ENCODE measurements around the gene SAA4.
A peak's percentile ranks its signal among the peaks of the same experiment; 100 is the strongest.
"Not testable (repeated sequence)": the region's sequence is repeated elsewhere in the genome, so short reads cannot be mapped to it uniquely, and the experiment has no call there.

SAA4 gene

GRCh38 chr11:18253778-18254338 is 17.3 kb upstream of the SAA4 start:
- DNase-seq (ENCODE audit: low spot score) = no peak
- TF ChIP-seq CTCF (IDR thresholded peaks at IDR 0.05; ENCODE audit: extremely low read depth, missing control alignments) = no peak

GRCh38 chr11:18253233-18253632 is 16.6 kb upstream of the SAA4 start:
- no peak for TF ChIP-seq CTCF (IDR thresholded peaks at IDR 0.05; ENCODE audit: extremely low read depth, missing control alignments)
- no peak for DNase-seq (ENCODE audit: low spot score)

GRCh38 chr11:18248561-18248960 is 12.0 kb upstream of the SAA4 start, which contains the start of gene SAA2:
Gene SAA2, minus strand, starts transcription at chr11:18248668. Its CDS starts 657 bp downstream, at chr11:18248011.
- no peak for TF ChIP-seq CTCF (IDR thresholded peaks at IDR 0.05; ENCODE audit: extremely low read depth, missing control alignments)
- no peak for DNase-seq (ENCODE audit: low spot score)

- not testable (repeated sequence) for DNase-seq (ENCODE audit: low spot score)
Measured at GRCh38 chr11:18247191-18247581, 10.6 kb upstream of the SAA4 start.

DNA sequence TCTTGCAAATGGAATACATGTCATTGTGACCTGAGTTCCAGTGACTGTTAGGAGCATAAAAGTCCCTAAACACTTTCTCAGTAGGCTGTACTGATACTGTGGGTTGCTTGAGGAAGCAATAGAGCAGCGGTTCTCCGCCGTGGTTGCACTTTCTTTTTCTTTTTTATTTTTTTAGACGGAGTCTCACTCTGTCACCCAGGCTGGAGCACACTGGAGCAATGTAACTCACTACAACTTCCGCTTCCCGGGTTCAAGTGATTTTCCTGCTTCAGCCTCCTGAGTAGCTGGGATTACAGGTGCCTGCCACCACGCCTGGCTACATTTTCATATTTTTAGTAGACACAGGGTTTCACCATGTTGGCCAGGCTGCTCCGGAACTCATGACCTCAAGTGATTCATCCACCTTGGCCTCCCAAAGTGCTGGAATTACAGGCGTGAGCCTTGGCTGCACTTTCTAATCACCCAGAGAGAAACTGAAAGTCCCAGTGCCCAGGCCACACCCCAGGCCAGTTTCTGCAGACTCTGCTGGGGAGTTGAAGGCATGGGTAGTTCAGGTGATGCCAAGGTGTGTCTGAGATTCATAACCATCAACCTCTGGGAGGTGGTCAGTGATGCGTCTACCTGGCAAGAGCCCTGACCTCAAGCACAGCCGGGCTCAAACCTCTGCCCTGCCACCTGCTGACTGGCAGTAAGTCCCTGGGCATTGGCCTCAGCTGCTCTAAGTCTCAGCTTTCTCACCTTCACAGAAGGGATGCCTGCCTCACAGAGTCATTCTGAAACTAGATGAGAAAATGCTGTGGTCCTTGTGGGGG is 10.0 kb upstream of the SAA4 start:
- peak; percentile 61 for DNase-seq (ENCODE audit: low spot score)

- DNase-seq (ENCODE audit: low spot score) = no peak
- TF ChIP-seq CTCF (IDR thresholded peaks at IDR 0.05; ENCODE audit: extremely low read depth, missing control alignments) = no peak
Measured at GRCh38 chr11:18245396-18245795, 8.8 kb upstream of the SAA4 start.

- DNase-seq (ENCODE audit: low spot score) = peak; percentile 61
- peak; percentile 90 for TF ChIP-seq CTCF (IDR thresholded peaks at IDR 0.05; ENCODE audit: extremely low read depth, missing control alignments)
Measured at GRCh38 chr11:18243783-18244362, 7.3 kb upstream of the SAA4 start.

GRCh38 chr11:18239655-18240054 is 3.1 kb upstream of the SAA4 start:
- no peak for DNase-seq (ENCODE audit: low spot score)
- no peak for TF ChIP-seq CTCF (IDR thresholded peaks at IDR 0.05; ENCODE audit: extremely low read depth, missing control alignments)

All from GM20000 (cell line).